Islet precursor cell (in vitro differentiated cells): Measurements from ENCODE around the gene STPG1.

Experiments used
- DNase-seq: peaks from one replicate; pipeline ENCODE4 v3.0.0-alpha.2; 2018

The STPG1 gene

GRCh38 chr1:24338447-24338846 is 75.1 kb downstream of the STPG1 start:
- DNase-seq = no peak

DNA sequence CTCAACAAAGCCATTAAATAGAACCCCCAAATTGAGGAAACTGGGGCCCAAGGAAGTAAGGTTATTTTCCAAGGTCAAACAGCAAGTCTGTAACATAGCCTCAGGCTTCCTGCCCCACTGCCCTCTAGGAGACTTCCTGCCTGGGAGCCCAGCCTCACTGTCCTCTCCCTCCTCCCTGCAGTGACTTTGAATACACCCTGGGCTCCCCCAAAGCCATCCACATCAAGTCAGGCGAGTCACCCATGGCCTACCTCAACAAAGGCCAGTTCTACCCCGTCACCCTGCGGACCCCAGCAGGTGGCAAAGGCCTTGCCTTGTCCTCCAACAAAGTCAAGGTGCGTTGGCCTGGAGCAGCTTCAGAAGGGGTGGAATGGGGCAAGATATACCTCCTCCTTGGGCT is 76.1 kb downstream of the STPG1 start:
- no peak for DNase-seq

GRCh38 chr1:24336075-24336474 is 77.5 kb downstream of the STPG1 start:
- no peak for DNase-seq

DNA sequence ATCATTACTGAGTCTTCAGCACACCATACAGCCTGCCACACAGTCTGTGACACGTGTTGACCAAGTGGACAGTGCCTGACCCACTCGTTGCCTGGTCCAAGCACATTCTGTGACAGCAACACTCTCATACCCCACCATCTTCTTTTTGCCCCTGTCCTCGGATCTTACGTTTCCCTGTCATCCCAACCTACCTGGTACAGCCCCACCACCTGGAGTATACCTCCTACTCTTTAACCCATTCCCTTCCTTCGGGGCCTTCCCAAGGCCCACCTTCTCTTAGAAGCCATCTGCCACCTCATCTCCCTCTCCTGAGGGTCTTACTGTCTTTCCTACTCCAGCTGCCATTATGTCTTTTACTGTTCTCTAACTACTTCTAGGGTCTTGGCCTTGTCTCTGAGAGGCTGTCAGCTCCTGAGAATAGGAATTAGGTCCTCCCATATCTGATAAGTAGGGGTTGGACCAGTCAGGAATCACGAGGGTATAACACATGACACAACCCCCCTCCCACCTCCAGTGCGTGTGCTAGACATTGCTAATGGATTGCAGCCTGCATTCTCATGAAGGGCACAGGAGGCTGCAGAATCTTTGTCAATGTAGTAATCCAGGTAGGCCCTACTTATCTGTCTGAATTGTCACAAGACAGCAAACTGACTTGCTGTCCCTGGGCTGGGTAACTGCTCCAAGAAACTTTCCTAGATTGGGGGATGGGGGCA is 81.5 kb downstream of the STPG1 start:
- no peak for DNase-seq

DNA sequence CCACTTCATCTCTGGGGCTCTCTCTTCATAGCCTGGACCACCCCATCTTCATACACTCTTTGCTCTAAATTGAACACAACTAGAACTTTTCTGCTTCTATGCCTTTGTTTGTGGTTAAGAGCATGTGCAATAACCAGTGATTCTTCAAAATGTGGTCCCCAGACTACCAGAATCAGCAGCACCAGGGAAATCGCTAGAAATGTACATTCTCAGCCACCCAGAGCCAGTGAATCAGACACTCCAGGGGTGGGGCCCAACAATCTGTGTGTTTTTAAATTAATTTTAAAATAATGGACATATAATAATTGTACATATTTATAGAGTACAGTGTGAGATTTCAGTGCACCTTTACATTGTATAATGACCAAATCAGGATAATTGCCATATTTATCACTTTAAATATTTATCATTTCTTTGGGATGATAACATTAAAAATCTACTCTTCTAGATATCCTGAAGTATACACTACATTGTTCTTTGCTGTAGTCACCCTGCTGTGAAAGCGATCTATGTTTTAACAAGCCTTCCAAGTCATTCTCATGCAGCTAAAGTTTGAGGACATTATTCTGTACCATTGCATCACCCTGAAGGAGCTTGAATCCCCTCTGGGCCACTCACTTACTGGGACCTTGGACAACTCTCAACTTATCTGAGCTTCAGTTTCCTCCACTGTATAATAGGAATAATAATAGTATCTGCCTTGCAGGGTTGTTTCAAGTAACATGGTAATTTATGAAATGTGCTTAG is 83.6 kb downstream of the STPG1 start:
- DNase-seq = no peak

DNA sequence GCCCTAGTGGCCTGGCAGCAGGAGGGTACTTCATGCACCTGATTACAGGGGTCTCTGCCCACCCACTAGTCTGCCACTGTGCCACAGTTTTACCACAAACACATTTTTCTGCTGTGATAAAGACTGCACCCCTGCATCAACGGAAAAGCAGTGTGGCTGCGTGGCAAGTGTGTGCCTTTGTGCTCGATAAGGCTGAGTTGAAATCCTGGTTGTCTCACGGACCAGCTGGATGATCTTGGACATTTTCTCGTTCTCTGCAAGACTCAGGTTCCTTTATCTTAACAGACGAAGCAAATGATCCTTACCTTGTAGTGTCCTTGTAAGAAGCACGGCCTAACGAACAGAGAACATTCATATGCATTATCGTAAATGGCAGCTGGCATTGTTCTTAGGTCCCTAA is 84.3 kb downstream of the STPG1 start:
- no peak for DNase-seq

DNA sequence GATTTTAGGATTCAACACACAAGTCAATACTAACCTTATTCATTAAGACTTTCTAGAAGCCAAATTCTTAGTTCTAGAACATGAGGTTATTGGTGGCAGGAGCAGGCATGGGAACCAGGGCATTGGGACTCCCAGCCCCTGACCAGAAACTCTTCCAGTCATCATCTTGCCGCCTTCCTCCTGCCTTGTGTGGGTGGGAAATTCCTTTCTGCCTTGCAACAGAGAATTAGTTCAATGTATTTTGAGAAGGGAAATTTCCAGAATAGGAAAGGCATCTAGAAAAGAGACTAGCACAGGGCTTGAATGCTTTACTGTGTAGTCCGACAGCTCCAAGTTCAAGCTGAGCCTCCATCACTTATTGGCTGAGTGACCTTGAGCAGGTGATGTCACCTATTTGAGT is 85.7 kb downstream of the STPG1 start:
- no peak for DNase-seq

- DNase-seq = no peak
Measured at GRCh38 chr1:24327486-24327885, 86.1 kb downstream of the STPG1 start.

DNA sequence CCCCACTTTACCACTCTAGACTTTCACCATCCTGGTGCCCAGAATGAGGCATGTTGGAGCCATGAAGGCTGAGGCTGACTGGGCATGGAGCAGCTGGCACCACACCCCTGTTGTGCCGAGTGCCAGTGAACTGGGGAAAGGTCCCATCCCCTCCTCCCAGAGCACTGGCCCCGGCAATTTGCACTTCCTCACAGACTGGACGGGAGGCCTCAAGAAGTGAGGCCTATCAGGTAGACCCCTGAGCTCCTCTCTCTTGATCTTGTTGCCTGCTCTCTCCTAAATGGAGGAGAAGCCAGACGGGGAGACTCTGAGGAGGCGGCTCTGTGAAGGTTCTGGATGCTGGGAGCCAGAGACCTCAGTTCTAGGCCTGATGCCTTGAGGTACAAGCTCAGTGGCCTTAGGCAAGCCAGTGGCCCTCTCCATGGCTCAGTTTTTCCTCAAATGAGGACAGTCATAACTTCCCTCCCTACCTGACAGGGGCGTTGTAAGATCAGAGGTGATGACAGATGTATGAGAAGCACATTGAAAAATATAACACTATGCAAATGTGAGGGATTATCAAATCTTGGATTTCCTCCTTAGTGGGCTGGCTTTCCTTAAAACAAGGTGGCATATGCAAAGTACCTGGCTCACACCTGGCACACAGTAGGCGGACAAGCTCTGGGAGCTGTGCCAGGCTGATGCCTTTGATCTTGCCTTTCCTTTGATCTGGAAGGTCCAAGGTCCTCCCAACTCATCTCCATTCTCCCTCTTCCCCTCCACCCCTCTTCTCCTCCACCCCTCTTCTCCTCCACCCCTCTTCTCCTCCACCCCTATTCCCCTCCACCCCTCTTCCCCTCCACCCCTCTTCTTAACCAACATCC is 87.8 kb downstream of the STPG1 start:
- no peak for DNase-seq

DNA sequence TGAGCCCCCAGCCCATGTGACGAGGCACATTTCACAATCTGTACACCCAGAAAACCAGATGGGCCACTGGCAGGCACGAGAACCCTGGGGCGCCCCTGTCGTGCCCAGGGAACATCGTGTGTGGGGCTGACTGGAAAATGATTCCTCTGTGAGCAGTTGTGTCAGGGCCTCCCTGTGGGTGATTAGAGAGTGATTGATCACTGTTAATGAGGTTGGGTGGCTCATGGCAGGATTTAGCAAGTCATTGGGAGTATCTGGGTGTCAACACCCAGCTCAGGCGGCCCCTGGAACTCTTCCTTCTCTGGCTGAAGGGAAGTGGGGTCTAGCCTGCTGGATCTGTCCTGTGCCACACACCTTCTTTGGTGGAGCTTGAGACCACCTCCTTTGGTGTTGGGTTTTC is 88.7 kb downstream of the STPG1 start:
- DNase-seq = no peak

GRCh38 chr1:24323281-24323680 is 90.3 kb downstream of the STPG1 start:
- DNase-seq = no peak

DNA sequence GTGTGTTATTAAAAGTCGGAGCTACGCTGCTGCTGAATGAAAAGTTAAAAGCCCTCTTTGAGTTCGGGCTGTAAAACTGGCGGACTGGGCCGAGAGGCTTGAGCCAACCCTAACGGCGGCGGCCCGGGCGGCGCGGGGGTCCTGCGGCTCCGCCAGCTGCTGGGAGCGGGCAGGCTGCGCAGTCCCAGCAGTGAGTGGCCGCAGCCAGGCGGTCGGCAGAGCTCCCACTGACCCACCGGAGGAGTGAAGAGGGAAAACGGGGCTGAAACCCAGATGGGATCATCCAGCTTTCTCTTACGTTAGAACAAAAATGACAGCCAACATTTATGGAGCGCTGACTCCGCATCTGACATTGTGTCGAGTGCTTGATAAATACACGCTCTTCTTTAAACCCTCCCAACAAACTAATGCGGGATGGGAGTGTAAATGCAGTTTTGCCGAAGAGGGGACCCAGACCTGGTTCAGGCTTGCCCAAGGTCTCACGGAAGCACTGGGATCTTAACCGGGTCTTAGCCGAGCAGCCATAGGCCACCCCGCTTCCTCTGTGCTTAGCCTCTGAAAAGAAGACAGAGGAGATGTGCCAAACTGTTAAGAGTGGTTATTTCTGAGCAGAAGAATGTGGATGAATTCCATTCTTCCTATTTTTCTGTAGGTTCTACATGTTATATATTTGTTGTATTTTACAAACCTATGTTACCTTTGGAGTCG is 91.0 kb downstream of the STPG1 start:
- DNase-seq = no peak

DNA sequence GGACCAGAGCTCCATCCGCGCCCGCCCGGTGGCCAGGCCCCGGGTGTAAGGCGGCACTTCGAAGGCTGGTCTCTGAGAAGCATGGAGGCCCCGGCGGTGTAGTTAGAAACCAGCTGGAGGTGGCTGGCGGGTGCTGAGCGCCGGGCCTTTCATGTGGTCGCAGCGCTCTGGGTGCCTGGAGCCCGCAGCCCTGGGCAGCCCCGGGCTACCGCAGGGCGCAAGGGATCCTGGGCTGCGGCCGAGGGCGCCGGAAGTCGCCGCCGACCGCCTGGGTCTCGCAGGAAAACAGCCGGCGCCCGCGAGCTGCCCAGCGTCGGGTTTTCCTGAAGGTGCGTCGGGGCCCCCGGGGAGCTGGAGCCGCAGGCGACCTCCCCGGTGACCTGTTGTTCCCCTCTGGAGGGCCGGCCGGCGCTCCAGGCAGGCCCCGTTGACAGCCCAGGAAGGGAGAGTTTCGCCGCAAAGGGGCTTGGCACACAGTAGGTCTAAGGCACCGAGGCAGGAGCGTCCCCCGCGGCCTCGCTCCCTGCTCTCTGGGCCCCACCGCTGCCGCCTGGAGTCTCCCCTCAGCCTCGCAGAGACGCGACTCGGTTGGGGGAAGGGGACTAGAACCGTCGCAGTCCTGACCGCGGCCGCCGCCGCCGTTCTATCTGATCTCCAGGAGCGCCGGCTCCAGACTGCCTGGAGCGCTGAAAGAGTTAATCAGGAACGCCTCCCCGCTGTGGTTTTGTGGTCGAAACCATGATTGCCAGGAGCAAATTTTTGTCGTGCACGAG is 91.7 kb downstream of the STPG1 start:
- peak; percentile 97 for DNase-seq

- peak; percentile 83 for DNase-seq
Measured at GRCh38 chr1:24321126-24321525, 92.5 kb downstream of the STPG1 start.

DNA sequence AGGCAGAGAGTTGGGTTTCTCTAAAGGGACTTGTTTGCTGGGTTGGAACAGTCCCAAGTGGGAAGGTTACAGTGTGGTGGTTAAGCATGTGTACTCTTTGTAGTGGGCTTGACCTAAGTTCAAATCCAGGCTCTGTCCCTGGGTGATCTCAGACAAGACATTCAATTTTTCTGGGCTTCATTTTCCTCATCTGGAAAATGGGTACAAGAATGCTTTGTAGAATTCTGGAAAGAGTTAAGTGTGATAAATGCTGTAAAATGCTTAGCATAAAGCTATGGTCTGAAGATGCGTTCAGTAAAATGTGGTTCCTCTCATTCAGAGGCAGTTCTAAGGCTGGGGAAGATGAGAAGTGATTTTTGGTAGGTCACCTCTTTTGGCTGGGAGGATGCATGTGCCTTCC is 93.6 kb downstream of the STPG1 start:
- no peak for DNase-seq

- DNase-seq = peak; percentile 92
Measured at GRCh38 chr1:24319312-24319863, 94.2 kb downstream of the STPG1 start, which contains the start of gene GRHL3. GRHL3 (plus strand) TSS chr1:24319357; CDS start chr1:24319552, 195 bp downstream.

- DNase-seq = no peak
Measured at GRCh38 chr1:24318615-24319311, 94.8 kb downstream of the STPG1 start.

DNA sequence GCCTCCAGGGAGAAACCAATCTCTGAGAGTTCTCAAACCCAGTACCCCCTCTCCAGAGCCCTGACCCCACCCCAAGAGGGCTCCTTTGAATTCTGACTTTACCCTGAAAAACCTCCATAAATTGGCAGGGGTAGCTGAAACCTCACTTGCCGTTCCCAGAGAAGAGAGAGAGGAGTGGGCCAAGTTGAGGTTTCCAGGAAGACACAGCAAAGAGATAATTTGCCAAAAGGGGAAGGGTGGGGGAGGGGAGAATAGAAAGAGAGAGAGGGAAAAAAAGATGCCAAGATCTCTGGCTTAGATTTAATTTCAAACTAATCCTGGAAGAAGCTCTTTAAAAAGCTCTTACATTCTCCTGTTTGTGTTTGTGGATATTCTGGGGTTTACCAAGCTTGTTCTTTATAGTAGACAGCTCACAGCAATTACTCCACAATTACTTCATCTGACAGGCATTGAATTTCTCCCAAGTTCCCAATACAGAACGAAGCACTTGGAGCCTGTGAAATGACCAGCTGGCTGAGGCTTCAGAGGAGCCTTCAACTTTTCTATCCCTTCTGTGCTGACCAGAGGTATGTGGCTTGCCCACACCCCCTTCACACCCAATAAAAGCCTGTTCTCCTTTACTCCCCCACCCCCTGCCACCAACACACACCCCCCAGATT is 95.5 kb downstream of the STPG1 start:
- DNase-seq = no peak

DNA sequence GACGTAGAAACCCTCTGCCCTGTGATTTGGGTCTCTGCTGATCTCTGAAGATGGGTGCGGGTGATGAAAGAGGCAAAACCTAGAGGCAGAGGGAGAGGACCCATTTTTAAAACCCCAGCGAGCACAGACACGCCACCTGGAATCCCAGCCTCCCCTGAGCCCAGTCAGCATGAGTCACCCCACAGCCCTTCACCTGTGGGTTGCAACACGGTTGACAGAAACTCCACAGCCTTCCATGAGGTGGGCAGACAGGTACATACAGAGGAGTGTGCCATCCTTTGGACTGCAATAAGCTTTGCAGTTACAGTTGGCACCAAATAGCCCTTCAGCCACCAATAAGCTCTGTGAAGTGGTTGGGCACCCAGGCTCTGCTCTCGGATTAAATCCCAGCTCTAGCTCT is 96.5 kb downstream of the STPG1 start:
- peak; percentile 86 for DNase-seq

DNA sequence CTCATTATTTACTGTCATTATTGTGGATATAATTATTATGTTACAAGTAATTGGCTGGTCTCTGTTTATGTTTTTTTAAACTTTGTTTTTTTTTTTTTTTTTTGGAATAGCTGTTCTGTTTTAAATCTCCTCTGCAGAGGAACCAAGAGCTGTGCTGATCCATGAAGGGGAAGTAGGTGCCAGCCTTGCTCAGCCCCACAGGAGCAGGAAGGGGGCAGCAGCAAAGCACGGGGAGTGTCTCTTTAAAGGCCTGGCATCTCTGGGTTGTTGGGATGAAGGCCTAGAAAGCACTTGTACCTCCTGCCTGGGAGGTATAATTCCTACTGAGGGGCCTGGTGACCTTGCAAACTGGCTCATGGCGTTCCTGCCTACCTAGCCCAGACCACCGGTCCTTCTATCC is 96.9 kb downstream of the STPG1 start:
- no peak for DNase-seq

- peak; percentile 68 for DNase-seq
Measured at GRCh38 chr1:24315391-24315790, 98.2 kb downstream of the STPG1 start.
